ENCODE measurements around the gene RPS26.
"Not testable (repeated sequence)": the region's sequence is repeated elsewhere in the genome, so short reads cannot be mapped to it uniquely, and the experiment has no call there.

Gene RPS26

DNA sequence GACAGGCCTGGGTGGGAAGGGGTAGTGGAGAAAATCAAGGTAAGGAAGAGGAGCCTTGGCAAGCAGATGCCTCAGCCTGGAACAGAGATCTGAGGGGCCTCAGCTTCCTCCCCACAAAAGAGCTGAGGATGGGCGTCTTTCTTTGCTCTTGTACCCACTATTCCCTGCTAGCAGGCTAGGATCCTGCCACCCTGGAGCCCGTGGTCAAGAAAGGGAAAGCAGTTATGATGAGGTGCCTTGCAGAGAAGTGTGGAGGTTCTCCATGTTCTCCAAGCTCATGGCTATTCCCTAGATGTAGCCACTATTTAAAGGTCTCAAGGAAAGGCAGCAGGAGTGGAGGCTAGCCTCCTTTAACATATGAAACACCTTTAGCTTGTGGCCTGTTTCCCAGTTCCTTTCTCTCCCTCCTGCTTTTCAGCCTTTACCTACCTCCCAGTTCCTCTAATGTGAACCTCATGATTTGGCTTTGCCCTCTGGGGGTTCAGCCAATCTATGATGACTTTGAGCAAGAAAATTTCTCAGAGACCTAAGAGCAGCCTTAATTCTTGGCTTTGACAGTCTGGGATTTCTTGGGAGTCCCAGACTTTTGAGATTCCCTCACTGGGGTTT, 19.7 kb upstream of the RPS26 start:
- DNase-seq (ENCODE audit: low read depth), result no peak

- DNase-seq (ENCODE audit: low read depth), result no peak
These were observed 13.1 kb upstream of the RPS26 start for GRCh38 chr12:56028511-56029165.

DNA sequence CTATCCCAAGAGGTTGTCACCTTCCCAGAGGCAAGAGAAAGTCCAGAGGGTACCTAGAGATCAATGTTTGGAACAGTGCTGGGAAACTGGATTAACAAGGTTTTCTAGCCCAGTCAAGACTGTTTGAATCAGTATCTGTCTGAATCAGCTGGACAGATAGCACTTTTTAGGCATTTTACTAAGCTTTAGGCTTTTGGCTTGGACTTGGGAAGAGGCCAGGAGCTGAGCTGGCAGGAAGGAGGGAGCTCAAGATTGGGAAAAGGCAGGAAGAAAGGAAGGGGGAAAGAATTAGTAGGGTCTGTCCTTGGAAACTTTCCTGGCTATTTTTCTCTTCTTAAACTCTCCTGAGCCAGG, 12.6 kb upstream of the RPS26 start:
- no peak for DNase-seq (ENCODE audit: low read depth)

- DNase-seq (ENCODE audit: low read depth), result no peak
These were observed 11.9 kb upstream of the RPS26 start for GRCh38 chr12:56029666-56030293.

- DNase-seq (ENCODE audit: low read depth), result no peak
These were observed 9.7 kb upstream of the RPS26 start for GRCh38 chr12:56031987-56032386.

GRCh38 chr12:56034586-56035332, 7.0 kb upstream of the RPS26 start:
- DNase-seq (ENCODE audit: low read depth), result no peak

DNA sequence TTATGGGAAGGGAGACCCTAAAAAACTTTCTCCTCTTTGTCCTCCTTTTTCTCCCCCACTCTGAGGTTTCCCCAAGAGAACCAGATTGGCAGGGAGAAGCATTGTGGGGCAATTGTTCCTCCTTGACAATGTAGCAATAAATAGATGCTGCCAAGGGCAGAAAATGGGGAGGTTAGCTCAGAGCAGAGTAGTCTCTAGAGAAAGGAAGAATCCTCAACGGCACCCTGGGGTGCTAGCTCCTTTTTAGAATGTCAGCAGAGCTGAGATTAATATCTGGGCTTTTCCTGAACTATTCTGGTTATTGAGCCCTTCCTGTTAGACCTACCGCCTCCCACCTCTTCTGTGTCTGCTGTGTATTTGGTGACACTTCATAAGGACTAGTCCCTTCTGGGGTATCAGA, 4.6 kb upstream of the RPS26 start:
- no peak for DNase-seq (ENCODE audit: low read depth)

GRCh38 chr12:56038022-56038655, 3.6 kb upstream of the RPS26 start:
- no peak for DNase-seq (ENCODE audit: low read depth)

DNA sequence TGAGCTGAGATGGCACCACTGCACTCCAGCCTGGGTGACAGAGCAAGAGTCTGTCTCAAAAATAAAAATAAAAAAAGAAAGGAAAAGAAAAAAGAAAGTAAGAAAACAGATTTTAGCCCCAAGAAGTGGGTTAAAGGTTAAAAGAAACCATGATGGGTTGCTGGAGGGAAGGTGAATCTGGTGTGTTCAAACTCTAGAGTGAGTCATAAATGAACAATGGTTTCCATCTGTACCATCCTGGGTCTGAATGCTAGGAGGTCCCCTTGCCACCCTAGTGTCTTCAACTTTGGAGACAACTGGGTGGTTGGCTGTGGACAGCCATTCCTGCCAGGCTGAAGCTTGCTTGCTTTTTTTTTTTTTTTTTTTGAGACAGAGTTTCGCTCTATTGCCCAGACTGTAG, 1.6 kb upstream of the RPS26 start:
- DNase-seq (ENCODE audit: low read depth), result no peak

- DNase-seq (ENCODE audit: low read depth), result no peak
These were observed 661 bp upstream of the RPS26 start for GRCh38 chr12:56040963-56041551.

- DNase-seq (ENCODE audit: low read depth), result not testable (repeated sequence)
These were observed 704 bp downstream of the RPS26 start for GRCh38 chr12:56042430-56042813.

DNA sequence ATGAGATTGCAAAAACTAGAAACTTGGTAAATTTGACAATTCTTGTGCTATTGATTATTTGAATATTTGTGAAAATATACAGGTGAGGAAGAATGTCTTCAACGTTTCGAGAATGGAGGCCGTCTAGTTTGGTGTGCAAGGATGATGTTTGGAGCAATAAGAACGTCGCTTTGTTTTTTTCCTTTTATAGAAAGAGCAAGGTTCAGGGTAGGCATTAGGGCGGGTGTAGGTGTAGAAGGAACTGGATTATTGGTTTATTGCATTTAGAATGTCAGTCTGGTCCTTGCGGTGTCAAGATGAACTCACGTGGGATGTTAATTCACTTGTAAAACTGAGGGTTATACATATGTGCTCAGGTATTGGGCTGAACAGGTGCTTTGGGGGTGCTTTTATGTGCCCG, 1.1 kb downstream of the RPS26 start:
- no peak for DNase-seq (ENCODE audit: low read depth)

DNA sequence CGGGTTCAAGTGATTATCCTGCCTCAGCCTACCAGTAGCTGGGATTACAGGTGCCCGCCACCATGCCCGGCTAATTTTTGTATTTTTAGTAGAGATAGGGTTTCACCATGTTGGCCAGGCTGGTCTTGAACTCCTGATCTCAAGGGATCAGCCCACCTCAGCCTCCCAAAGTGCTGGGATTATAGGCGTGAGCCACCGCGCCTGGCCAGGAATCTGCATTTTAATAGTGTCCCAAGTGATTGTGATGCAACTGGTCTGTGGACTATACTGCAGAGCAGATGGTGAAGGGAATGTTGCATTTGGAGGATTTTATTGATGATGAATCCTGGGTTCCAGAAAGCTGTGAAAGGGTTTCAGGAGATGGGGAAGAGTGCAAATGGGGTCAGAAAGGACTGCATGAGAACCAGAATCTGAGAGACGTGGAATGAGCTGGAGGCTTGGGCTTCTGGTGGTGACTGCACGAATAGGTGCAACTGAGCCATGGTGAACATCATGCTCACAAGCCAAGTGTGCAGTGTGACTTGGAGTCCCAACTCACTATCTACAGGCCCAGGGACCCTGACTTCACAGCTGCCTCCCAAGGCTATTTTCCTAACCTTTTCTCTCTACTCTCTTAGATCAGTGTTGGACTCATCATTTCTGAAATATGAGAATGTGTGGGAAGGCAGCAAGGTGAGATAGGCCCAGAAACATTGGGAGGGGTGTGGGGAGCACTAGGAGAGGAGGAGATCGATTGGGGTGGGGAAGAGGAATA, 4.5 kb downstream of the RPS26 start:
- DNase-seq (ENCODE audit: low read depth), result no peak

- DNase-seq (ENCODE audit: low read depth), result no peak
These were observed 11.7 kb downstream of the RPS26 start for GRCh38 chr12:56053407-56053893.

GRCh38 chr12:56059964-56060363, 18.2 kb downstream of the RPS26 start:
- DNase-seq (ENCODE audit: low read depth), result not testable (repeated sequence)

DNA sequence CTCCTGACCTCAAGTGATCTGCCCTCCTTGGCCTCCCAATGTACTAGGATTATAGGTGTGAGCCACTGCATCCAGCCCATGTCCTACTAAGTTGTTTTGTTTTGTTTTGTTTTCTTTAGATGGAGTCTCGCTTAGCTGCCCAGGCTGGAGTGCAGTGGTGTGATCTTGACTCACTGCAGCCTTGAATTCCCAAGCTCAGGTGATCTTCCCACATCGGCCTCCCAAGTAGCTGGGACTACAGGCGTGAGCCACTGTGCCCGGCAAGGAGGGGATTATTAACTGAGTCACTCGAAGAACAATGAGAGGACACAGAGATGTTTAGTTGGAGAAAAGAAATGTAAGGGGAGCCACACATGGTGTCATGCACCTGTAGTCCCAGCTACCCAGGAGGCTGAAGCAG, 20.3 kb downstream of the RPS26 start:
- DNase-seq (ENCODE audit: low read depth), result no peak

GRCh38 chr12:56062996-56063395, 21.3 kb downstream of the RPS26 start:
- DNase-seq (ENCODE audit: low read depth), result no peak

DNA sequence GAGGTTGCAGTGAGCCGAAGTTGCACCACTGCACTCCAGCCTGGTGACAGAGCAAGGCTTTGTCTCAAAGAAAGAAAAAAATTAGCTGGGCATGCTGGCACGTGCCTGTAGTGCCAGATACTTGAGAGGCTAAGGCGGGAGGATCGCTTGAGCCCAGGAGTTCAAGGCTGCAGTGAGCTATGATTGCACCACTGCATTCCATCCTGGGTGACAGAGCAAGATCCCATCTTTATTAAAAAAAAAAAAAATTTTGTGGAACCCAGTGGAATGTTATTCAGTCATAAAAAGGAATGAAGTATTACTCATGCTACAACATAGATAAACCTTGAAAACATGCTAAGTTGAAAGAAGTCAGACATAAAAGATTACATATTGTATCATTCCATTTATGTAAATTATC, 29.9 kb downstream of the RPS26 start:
- no peak for DNase-seq (ENCODE audit: low read depth)

DNA sequence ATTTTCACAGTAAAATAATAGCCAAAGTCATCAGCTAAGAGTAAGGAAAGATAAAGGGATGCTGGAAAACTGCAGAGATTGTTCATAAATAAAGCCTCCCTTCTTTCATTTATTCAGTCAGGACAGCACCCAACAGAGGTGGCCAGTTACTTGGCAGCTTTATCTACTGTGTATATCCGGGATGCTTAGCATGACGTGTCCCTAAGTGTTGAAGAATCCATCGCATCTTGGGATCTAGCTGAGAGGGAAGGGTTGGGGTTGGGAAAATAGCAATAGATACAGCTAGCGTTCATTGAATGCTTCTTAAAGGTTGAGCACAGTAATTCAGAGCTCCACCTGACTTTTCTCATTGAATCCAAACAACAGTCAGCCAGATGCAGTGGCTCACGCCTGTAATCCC, 32.7 kb downstream of the RPS26 start:
- no peak for DNase-seq (ENCODE audit: low read depth)

DNA sequence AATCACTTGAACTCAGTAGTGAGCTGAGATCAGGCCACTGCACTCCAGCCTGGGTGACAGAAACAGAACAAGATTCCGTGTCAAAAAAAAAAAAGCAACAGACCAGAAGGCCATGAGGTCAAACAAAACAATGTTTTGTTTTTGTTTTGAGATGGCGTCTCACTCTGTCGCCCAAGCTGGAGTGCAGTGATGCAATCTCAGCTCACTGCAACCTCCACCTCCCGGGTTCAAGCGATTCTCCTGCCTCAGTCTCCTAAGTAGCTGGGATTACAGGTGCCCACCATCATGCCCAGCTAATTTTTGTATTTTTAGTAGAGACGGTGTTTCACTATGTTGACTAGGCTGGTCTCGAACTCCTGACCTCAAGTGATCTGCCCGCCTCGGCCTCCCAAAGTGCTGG, 36.2 kb downstream of the RPS26 start:
- DNase-seq (ENCODE audit: low read depth), result not testable (repeated sequence)

DNA sequence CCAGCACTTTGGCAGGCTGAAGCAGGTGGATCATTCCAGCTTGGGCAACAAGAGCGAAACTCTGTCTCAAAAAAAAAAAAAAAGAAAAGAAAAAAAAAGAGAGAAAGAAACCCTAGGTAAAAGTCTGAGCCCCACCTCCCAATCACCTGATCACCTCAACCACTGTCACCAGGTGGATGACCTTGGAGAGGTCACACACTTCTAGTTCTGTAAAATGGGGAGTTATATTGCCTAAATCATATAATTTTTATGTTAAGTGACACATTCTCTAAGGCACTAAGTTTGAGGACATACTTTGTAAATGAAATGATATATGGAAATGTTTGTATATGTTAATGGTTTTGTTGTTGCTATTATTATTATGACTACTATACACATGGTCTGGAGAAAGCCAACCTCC, 36.7 kb downstream of the RPS26 start:
- DNase-seq (ENCODE audit: low read depth), result no peak
